NCI-H1092 treated with DMSO at 0.1 percent for 48 hours (cell line): ENCODE data around the gene DLST.

Source experiments
- DNase-seq: peaks from one replicate; lab custom pipeline; 2025; lab: John Stamatoyannopoulos, UW

Gene DLST

GRCh38 chr14:74860899-74861733 lies 20.6 kb upstream of the DLST start:
- peak; percentile 57 for DNase-seq

DNA sequence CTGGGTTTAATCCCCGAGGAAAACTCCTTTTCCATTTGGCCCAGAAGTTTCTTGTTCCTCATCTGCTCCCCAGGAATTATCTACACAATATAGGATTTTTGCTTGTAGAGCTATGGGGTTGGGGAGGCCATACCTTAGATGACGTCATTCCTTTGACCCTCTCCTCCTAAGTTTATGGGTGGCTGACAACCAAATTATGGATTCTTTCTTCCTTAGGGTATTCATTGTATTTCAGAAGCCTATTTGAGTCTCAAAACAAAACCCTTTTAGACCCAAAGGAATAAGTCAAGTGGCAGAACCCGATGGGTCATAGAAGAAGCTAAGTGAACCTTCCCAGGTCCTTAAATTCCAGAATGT lies 20.0 kb upstream of the DLST start:
- DNase-seq = no peak

GRCh38 chr14:74863274-74863673 lies 18.4 kb upstream of the DLST start:
- no peak for DNase-seq

DNA sequence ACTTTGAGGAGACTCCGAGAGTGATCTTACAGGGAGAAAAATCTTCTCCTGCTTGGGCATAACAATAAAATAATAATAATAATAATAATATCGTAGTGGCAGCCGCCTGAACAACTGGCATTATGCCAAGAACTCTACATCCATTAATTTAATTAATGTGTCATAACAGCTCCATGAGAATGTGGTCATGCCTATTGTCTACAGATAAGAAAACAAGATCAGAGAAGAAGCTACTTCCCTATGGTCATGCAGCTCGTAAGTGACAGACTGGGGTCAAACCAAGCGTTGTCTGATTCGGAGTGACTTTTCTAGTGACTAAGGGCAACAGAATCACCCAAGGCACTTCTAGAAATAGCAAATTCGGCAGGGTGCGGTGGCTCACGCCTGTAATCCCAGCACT lies 17.5 kb upstream of the DLST start:
- DNase-seq = no peak

DNA sequence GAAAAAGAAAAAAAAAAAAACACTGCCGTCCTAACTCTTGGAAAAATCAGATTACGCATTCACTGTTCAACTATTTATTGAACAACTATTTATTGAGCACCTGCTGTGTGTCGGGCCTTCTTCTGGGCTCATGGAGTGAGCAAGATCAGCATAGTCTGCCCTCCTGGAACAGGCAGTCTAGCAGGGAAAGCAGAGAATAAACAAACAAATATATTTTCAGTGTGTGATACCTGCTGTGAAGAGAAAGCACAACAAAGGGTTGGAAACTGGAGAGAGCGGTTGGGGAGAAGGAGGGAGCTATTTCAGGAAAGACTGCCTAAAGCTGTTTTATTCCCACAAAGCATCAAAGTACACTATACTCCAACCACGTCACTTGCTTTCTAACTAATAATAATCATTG lies 16.6 kb upstream of the DLST start:
- no peak for DNase-seq

DNA sequence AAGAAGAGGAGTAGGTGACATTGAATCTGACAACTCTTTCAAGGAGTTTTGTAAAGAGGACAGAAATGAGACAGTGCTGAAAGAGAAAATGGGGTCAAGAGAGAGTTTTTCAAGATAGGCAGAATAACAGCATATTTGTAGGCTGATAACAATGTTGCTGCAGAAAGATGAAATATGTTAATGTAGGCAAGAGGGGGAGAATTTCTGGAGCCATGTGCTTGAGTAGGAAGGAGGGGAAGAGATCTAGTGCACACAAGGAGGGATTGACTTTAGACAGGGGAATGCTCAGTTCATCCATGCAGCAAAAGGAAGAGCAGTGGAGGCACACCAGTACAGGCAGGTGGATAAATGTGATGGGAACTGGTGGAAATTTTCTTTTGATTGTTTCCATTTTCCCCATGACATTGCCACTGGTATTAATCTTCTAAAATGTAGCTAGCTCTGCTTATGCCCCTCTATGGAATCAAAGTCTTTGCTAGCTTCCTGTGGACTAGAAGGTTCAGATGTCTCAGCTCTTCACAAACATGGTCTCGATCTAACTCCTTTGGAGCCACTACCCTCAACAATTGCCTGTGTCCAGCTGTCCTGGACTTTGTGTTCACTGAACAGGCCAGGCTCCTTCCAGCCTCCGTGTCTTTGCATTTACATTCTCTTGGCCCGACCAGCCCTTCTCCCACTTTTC lies 14.9 kb upstream of the DLST start:
- DNase-seq = no peak

DNA sequence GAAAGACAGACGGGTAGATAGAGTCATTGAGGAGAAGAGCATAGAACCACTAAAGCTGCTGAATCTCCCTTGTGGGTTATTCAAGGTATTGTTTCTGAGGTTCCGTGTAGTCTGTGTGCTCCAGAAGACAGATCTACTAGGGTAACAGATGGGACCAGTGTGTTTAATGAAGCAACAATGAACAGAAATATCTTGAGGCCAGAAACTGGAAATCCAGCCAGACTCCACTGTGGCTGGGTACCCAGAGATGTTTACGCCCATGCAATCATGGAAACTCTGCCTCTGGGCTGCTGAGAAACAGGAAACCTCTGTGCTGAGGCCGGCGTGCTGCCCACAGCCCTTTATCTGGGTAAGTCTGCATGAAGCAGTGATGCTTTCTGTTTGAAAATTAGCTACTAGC lies 14.0 kb upstream of the DLST start:
- no peak for DNase-seq

- no peak for DNase-seq
These were observed 13.0 kb upstream of the DLST start for GRCh38 chr14:74868739-74869138.

- no peak for DNase-seq
These were observed 9.9 kb upstream of the DLST start for GRCh38 chr14:74871819-74872218.

GRCh38 chr14:74875204-74875603 lies 6.5 kb upstream of the DLST start:
- no peak for DNase-seq

DNA sequence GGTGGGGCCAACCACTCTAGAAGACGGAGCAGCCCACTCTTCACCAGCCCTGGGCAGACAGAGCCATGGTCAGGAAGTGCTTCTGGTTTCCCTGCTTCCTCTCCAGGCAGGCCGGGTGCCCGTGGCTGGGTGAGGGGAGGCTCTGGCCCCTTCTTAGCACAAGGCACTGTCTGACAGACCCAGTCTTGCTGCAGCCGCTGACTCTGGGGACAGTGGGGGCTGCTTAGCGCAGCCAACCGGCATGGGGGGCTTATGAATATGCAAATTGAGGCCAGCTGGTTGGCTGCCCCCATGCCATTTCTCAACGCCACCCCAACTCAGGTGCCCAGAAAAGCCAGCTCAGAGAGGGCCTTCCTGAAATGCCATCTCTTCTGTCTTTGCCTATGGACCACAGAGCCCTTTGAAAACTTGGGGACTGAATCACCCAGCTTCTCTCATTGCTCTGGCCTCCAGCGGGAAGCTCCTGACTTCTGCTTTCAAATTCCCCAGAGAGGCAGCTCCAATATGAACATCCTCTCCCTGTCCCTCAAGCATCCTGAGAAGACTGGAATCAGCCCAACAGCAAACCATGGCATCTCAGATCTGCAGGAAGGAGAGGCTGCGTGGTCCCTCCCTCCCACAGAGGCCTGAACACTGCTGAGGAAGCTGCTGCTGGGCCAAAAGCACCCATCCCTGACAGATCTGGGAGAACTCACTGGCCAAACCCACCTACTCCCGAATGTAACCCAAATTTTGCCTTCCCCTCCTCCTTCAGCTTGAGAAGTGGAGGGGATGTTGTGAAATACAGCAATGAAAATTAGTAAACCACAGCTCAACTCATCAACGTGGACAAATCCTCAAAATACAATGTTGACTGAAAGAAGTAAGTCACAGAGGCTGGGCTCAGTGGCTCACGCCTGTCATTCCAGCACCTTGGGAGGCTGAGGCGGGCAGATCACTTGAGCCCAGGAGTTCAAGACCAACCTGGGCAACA lies 5.5 kb upstream of the DLST start, which contains the start of gene PROX2:
TSS of gene PROX2 (minus strand) at position 205 of the 973 bp plus-strand sequence. CDS start 12,311 bp downstream, outside the sequence.
- DNase-seq = no peak

DNA sequence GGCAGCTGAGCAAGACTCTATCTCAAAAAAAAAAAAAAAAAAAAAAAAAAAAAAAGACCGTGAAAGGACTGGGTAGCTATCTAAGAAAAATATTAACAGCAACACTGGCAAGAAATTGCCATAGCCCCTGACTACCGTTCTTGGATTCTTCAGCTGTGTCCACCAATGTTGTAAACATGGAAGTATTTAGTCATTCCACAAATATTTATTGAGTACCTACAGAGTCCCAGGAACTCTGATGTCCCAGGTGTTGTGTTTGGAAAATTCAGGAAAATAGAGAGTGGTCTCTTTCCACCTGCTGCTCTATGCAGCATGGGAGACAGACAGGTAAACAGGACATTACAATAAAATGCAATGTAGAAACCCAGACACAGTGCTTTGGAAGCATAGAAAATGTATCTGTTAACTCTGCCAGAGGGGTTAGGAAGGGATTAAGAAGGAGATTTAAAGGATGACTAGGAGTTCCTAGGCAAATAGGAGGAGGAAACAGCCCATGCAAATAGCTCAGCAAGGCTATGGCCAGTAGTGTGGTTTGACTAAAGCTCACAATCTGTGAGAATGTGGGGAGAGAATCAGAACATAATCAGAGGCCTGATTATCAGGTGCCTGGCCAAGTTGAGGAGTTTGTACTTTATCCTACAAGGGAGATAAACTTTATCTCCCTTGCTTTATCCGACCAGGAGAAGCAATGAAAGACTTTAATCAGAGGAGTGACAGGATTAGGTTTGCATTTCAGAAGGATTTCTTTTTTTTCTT lies 2.1 kb upstream of the DLST start:
- no peak for DNase-seq

DNA sequence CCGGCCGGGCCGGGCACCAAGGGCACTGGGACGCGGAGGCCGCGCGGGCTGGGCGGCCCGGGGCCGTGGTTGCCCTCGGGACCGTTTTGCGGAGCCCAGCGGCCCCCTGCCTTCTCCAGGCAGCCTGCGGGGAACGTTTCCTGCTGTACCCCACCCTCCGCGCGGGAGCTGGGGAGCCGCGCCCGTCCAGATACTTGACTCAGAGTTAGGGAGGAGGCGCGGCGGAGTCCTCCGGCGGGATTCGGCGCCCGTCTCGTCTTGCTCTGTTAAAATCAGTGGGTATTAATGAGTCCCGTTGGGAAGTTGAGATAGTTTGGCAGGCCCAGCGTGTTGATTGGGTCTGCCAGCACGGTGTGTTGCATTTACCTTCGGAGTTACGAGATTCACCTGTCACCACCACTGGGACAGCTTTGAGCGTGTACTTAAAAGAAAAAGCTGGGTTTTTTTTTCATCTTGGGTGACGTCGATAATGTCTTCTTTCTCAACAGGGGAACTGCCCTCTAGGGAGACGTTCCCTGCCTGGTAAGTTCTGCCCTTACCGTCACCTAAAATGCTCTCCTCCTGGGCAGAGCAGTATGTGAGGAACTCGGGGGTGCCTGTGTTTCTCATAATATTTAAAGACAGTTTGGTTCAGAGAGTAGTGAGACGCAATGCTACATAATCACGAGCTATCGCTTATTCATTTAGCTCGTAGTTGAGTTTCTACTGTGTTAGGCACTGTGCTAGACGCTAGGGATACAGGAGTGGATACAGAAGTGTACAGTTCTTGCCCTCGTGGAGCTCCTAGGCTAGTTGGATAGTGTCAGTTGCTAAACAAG lies 596 bp downstream of the DLST start:
- peak; percentile 34 for DNase-seq

DNA sequence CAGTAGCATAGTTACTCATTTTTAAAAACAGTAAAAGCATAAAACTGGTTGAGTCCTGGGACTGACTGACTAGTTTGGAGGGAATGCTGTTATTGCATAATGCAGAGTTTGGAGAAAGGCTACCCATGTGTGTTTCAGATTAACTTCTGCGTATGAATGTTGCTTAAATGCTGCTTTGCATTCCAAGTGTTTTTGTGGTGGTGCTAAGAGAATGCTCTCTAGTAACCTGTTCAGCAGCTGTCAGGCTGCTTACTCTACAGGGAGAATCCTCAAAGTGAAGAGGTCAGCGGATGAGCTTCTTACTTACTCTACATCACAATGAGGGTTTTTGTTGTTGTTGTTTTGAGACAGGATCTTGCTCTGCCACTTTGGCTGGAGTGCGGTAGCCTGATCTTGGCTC lies 4.3 kb downstream of the DLST start:
- no peak for DNase-seq

DNA sequence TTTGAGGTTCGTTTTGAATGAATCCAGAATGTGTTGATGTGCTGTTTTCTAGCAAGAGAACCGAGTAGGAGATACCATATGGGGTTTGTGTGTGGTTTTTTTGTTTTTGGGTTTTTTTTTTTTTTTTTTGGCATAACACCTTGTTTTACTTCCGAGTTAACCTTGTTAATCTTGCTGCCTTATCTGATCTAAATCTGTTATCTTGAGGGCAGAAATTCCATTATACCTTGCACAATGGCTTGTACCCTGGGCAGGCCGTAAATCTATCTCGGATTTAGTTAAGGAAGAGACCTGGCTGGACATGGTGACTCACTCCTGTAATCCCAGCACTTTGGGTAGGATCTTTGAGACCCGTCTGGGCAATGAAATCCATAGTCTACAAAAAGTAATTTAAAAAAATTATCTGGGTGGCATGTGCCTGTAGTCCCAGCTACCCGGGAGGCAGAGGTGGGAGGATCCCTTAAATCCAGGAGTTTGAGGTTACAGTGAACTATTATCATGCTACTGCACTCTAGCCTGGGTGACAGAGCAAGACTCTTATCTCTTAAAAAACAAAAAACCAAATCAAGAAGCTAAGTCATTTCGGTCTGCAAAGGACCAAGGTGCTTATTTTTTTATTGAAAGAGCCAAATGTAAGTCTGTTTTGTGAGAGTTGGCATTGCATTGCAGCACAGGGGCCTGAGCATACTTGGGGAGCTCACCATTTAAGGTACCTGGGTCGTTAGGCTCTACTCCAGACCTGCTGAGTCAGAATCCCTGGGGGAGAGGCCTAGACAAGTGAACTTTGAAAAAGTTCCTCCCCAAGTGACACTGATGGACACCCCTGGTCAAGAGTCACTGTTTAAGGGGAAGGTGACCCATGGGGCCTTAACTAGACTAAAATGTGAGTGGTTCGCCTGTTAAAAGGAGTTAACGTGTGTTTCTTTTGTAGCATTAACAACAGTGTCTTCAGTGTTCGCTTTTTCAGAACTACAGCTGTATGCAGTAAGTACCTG lies 6.7 kb downstream of the DLST start:
- no peak for DNase-seq

DNA sequence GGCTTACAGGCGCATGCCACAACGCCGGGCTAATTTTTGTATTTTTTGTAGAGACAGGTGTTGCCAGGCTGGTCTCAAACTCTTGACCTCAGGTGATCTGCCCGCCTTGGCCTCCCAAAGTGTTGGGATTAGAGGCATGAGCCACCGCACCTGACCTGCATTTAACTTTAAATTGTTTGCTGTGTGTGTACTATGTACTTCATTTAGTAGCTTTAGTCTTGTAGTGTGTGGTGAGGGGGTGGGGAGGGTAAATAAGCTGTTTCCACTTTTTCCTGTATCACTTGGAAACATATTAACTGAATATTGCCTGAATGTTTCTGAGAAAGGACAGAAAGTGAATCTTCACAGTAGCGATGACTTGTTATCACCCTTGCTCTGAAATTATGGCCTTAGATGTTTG lies 8.5 kb downstream of the DLST start:
- DNase-seq = no peak

DNA sequence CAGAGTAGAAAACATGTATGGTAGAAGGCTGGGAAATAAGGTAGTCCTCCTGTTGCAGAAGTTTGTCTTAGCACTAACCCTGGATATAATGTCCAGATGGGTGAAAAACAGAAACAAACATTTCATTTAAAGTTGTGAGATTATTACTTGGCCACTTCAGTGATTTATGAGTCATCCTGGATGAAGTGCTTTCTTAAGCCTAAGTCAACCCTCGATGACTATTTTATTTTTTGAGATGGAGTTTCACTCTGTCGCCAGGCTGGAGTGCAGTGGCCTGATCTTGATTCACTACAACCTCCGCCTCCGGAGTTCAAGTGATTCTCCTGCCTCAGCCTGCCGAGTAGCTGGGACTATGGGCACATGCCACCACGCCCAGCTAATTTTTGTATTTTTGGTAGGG lies 10.2 kb downstream of the DLST start:
- DNase-seq = no peak

DNA sequence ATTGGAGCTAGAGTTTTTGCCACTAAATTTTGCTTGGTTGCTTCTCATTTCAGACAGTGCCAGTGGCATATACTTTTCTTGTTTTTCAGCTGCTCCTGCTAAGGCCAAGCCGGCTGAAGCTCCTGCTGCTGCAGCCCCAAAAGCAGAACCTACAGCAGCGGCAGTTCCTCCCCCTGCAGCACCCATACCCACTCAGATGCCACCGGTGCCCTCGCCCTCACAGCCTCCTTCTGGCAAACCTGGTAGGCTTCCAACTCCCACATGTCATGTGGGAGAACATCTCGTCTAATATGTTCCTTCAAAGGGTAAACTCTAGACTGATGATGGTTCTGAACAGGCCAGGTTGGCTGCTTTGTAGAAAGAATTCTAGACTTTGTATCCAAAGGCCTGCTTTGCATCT lies 11.0 kb downstream of the DLST start:
- DNase-seq = no peak

- no peak for DNase-seq
These were observed 11.9 kb downstream of the DLST start for GRCh38 chr14:74893614-74894091.
